B cell (primary cell): ENCODE data around the gene NCDN. TPM values are rescaled to one million over a fixed set of nuclear protein-coding genes. Genes with fewer than 3 reads are reported as not detected.
"Not testable (repeated sequence)": the region's sequence is repeated elsewhere in the genome, so short reads cannot be mapped to it uniquely, and the experiment has no call there.

Source experiments
- ATAC-seq: fragments of 200-7000 bp; cut with Tn5 transposase; one replicate; pipeline ENCODE4 v1.10.0; 2021; ENCODE audit warnings: low read depth, mild to moderate bottlenecking, moderate number of reproducible peaks, moderate library complexity
- CTCF ChIA-PET: fragments of 350-600 bp; sonication (Branson Sonifier 250); formaldehyde crosslinking; loops from one replicate; lab custom pipeline; 2021; ENCODE audit warnings: antibody characterized with exemption, inconsistent platforms; lab: Charles Lee
- POLR2A ChIA-PET: fragments of 350-600 bp; sonication (Branson Sonifier 250); formaldehyde crosslinking; loops from one replicate; lab custom pipeline; 2021; ENCODE audit warnings: antibody characterized with exemption; lab: Charles Lee
- DNase-seq: peaks from one replicate; pipeline ENCODE4 v3.0.0; 2013
- H2AFZ ChIP-seq: 2 replicates; pipeline ENCODE4 v1.6.1; 2012; ENCODE audit warnings: mild to moderate bottlenecking, low read depth, low read length; ENCODE audit not compliant: insufficient read depth, poor library complexity, severe bottlenecking
- H3K27ac ChIP-seq, 2 donors: 1 replicate in 1 of 2; 2 replicates in 1 of 2; pipeline ENCODE4 v1.5.1; 2012 to 2013; ENCODE audit warnings: low read length in 2 of 2, mild to moderate bottlenecking in 2 of 2, moderate library complexity in 1 of 2
- H3K27me3 ChIP-seq, 4 experiments: fragments of 200-600 bp in 1 of 4; sonication (generic) in 1 of 4; replicated peaks in 1 of 4; 1 replicate in 2 of 4; 2 replicates in 2 of 4; pipeline versions ENCODE4 v1.6.1 to v1.7.0; 2013 to 2016; ENCODE audit warnings: low read length in 3 of 4, mild to moderate bottlenecking in 2 of 4, mixed read lengths in 1 of 4, moderate library complexity in 1 of 4; ENCODE audit not compliant: insufficient read depth in 4 of 4, control insufficient read depth in 3 of 4; ENCODE audit errors: control extremely low read depth in 1 of 4
- H3K36me3 ChIP-seq, 2 experiments: replicated peaks in 1 of 2; 1 replicate in 1 of 2; 2 replicates in 1 of 2; pipeline versions ENCODE4 v1.6.1 to v1.7.1; 2013; ENCODE audit warnings: low read length in 1 of 2; ENCODE audit not compliant: insufficient read depth in 2 of 2, control insufficient read depth in 1 of 2; ENCODE audit errors: control extremely low read depth in 1 of 2, extremely low read depth in 1 of 2
- H3K4me1 ChIP-seq, 2 donors: fragments of 200-600 bp in 1 of 2; sonication (generic) in 1 of 2; 1 replicate in 1 of 2; 2 replicates in 1 of 2; pipeline versions ENCODE4 v1.5.1 to v1.6.1; 2013 to 2017; ENCODE audit warnings: low read length in 2 of 2; ENCODE audit not compliant: control insufficient read depth in 2 of 2, insufficient read depth in 2 of 2
- H3K4me2 ChIP-seq: replicated peaks from 2 replicates; pipeline ENCODE3; 2012; ENCODE audit warnings: mild to moderate bottlenecking, low read depth, low read length; ENCODE audit not compliant: poor library complexity, severe bottlenecking
- H3K4me3 ChIP-seq, 5 experiments: fragments of 200-600 bp in 1 of 5; sonication (generic) in 1 of 5; 1 replicate in 3 of 5; 2 replicates in 2 of 5; pipeline versions ENCODE4 v1.5.1 to v1.7.0; 2011 to 2016; ENCODE audit warnings: low read length in 4 of 5, mild to moderate bottlenecking in 4 of 5, low read depth in 2 of 5, control low read depth in 1 of 5, moderate library complexity in 1 of 5; ENCODE audit not compliant: insufficient read depth in 1 of 5; ENCODE audit errors: control extremely low read depth in 1 of 5, extremely low read depth in 1 of 5
- H3K79me2 ChIP-seq: fragments of 200-600 bp; sonication (generic); one replicate; pipeline ENCODE4 v1.6.0; 2016; ENCODE audit warnings: low read length; ENCODE audit not compliant: control insufficient read depth, insufficient read depth
- H3K9ac ChIP-seq: fragments of 200-600 bp; sonication (generic); 2 replicates; pipeline ENCODE4 v1.6.1; 2017; ENCODE audit warnings: mild to moderate bottlenecking, low read length, moderate library complexity
- H3K9me3 ChIP-seq, 3 donors: one replicate each; pipeline versions ENCODE4 v1.6.1 to v1.7.1; 2013; ENCODE audit warnings: low read length in 2 of 3; ENCODE audit not compliant: control insufficient read depth in 2 of 3, insufficient read depth in 1 of 3; ENCODE audit errors: control extremely low read depth in 1 of 3
- H4K20me1 ChIP-seq: 2 replicates; pipeline ENCODE4 v1.6.0; 2012; ENCODE audit warnings: mild to moderate bottlenecking, low read length; ENCODE audit not compliant: insufficient read depth, control insufficient read depth, poor library complexity, severe bottlenecking
- H3K27ac Mint-ChIP-seq: one replicate; pipeline ENCODE4 v1.8.0; 2021; ENCODE audit warnings: mixed read lengths
- H3K27me3 Mint-ChIP-seq: one replicate; pipeline ENCODE4 v1.8.0; 2021; ENCODE audit warnings: mixed read lengths
- H3K4me1 Mint-ChIP-seq: one replicate; pipeline ENCODE4 v1.8.0; 2021; ENCODE audit warnings: mixed read lengths
- H3K4me3 Mint-ChIP-seq: one replicate; pipeline ENCODE4 v1.8.0; 2021; ENCODE audit warnings: mixed read lengths
- H3K9me3 Mint-ChIP-seq: one replicate; pipeline ENCODE4 v1.8.0; 2022; ENCODE audit warnings: mixed read lengths; ENCODE audit not compliant: insufficient read depth
- CTCF ChIP-seq: fragments of 200-600 bp; IDR thresholded peaks from one replicate; pipeline ENCODE4 v1.8.0; 2022; ENCODE audit warnings: antibody characterized with exemption, mild to moderate bottlenecking
- EZH2 ChIP-seq: IDR thresholded peaks from 2 replicates; pipeline ENCODE4 v1.6.1; 2012; ENCODE audit warnings: borderline replicate concordance, low read depth, mild to moderate bottlenecking, moderate library complexity, low read length; ENCODE audit not compliant: insufficient read depth, poor library complexity, severe bottlenecking
- WGBS: methylation state at CpG from one replicate; pipeline ENCODE4 v1.1.5; 2013; ENCODE audit warnings: missing lambda C conversion rate; ENCODE audit not compliant: insufficient coverage; 5-methylcytosine and 5-hydroxymethylcytosine counted together
- intact Hi-C: fragments of 100-400 bp; cut with micrococcal nuclease; formaldehyde crosslinking; loops from one replicate; pipeline ENCODE4 v1.10.0; 2022
- polyA plus RNA-seq: library from polyadenylated mRNA; depleted of rRNA; stranded (reverse); fragments of >200 nt; gene quantifications from 2 replicates; pipeline ENCODE4 v1.2.3, GENCODE V29; 2012
- total RNA-seq, 2 donors: library from RNA; stranded (reverse); fragments of 120-200 nt in 1 of 2; gene quantifications; 1 replicate in 1 of 2; 2 replicates in 1 of 2; pipeline versions ENCODE4 v1.2.3 to v1.2.4, GENCODE V29; 2013 to 2022

NCDN gene
- total and polyA plus RNA-seq, 2 donors (not counting 1 experiment from before 2014, with no cell fraction given): 13.6 to 19.8 TPM

GRCh38 chr1:35576766-35577070 lies 19.1 kb downstream of the NCDN start:
- H3K79me2 ChIP-seq, POLR2A ChIA-PET, H3K9me3 Mint-ChIP-seq, DNase-seq, H3K36me3 ChIP-seq, H3K9me3 ChIP-seq, ATAC-seq, H3K27ac ChIP-seq, H4K20me1 ChIP-seq: not testable (repeated sequence)
- Histone ChIP-seq H3K4me1 (peaks cover 21 to 39% of the 10 kb centered on the region in 2 donors), H3K27me3 (peaks cover 0 to 21% (median 6%) of the 10 kb centered on the region in 4 experiments), H2AFZ (peak overlapping the region; percentile 90), H3K4me3 (peak overlapping the region in 4 of 5 experiments; percentile 65 to 75 (median 72)), H3K4me2 (peak overlapping the region; percentile 94), H3K9ac (peak overlapping the region; percentile 74)
- CTCF ChIA-PET: interaction anchor here (0.8 kb wide), 1 partner anchor 10 kb away, joined by 3 read pairs; no protein-coding TSS in a partner anchor
- peak overlapping the region; percentile 91 for H3K4me3 Mint-ChIP-seq
- 15% methylated on average over 37 of the region's 37 CpGs for WGBS
- peak overlapping the region; percentile 90 for H3K27ac Mint-ChIP-seq
- peaks cover 18% of the 10 kb centered on the region for H3K27me3 Mint-ChIP-seq
- intact Hi-C loops: loop anchor here (2.0 to 5.0 kb wide), 2 partner anchors 20 to 66 kb away; partner anchors contain the start of genes KIAA0319L, NCDN and PSMB2
- H3K4me1 Mint-ChIP-seq: peaks cover 38% of the 10 kb centered on the region

GRCh38 chr1:35577071-35577998 lies 19.7 kb downstream of the NCDN start:
- Mint-ChIP-seq H3K4me3 (peak overlapping the region; percentile 91), H3K27ac (peak overlapping the region; percentile 90), H3K4me1 (peaks cover 38% of the 10 kb centered on the region), H3K27me3 (peaks cover 14% of the 10 kb centered on the region), H3K9me3 (no peaks in the 10 kb centered on the region)
- DNase-seq (peak; percentile 81), ATAC-seq (peak; percentile 85)
- peak overlapping the region; percentile 60 to 75 (median 71) for H3K4me3 ChIP-seq
- peaks cover 21 to 39% of the 10 kb centered on the region in 2 donors for H3K4me1 ChIP-seq
- peak overlapping the region; percentile 74 for H3K9ac ChIP-seq
- no peaks in the 10 kb centered on the region for H4K20me1 ChIP-seq
- no peaks in the 10 kb centered on the region for H3K36me3 ChIP-seq
- intact Hi-C loops: loop anchor here (2.0 to 5.0 kb wide), 2 partner anchors 21 to 65 kb away; partner anchors contain the start of genes KIAA0319L, NCDN and PSMB2
- H3K27ac ChIP-seq: peak overlapping the region; percentile 43 to 62
- H2AFZ ChIP-seq: peak overlapping the region; percentile 90
- peak overlapping the region; percentile 94 for H3K4me2 ChIP-seq
- H3K9me3 ChIP-seq: peaks cover 0 to 7% (median 0%) of the 10 kb centered on the region in 3 donors
- H3K79me2 ChIP-seq: no peaks in the 10 kb centered on the region
- ChIA-PET POLR2A (interaction anchor here (1.0 kb wide), 1 partner anchor 65 kb away, joined by 13 read pairs; the partner anchor contains the start of gene PSMB2), CTCF (interaction anchor here (0.6 to 2.0 kb wide), 5 partner anchors 9 to 149 kb away, joined by 3 to 15 read pairs (median 9); no protein-coding TSS in a partner anchor)
- TF ChIP-seq CTCF (no peak), EZH2 (no peak)
- WGBS: 1% methylated on average over 70 of the region's 70 CpGs
- H3K27me3 ChIP-seq: peaks cover 0 to 21% (median 6%) of the 10 kb centered on the region in 4 experiments
